Activated T-cell treated with anti-CD3 and anti-CD28 coated beads for 48 hours (primary cell): ENCODE measurements around the gene GZMB.
A peak's percentile ranks its signal among the peaks of the same experiment; 100 is the strongest.
"Not testable (repeated sequence)": the region's sequence is repeated elsewhere in the genome, so short reads cannot be mapped to it uniquely, and the experiment has no call there.

Source experiments
- DNase-seq: peaks from one replicate; pipeline ENCODE4 v3.0.0-alpha.2; 2020; ENCODE audit warnings: low read depth

The GZMB gene, protein sequence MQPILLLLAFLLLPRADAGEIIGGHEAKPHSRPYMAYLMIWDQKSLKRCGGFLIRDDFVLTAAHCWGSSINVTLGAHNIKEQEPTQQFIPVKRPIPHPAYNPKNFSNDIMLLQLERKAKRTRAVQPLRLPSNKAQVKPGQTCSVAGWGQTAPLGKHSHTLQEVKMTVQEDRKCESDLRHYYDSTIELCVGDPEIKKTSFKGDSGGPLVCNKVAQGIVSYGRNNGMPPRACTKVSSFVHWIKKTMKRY

DNA sequence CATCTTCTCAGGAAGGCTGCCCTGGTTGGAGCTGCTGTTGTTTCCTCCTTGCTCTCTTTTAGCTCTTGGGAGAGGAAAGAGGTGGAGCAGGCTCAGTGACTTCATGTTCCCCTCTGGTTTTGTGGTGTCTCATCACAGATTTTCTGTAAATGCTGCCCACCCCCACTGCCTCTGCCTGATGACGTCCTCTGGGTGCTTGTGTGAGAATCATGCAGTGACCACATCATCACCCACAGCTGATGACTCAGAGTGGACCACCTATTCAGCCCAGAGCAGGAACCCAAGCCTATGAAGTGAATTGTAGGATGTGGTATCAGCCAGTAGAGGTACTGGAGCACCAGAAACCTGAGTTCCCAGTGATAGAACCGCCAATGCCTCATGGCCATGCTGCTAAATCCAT lies at the start of gene GZMB:
TSS of gene GZMB (minus strand) at position 33 of the 400 bp plus-strand sequence. CDS start at position 3, 30 bp downstream.
- peak; percentile 79 for DNase-seq

- no peak for DNase-seq
Observed at GRCh38 chr14:24681056-24681455, 47.1 kb upstream of the GZMB start.

- no peak for DNase-seq
Observed at GRCh38 chr14:24680516-24680915, 46.5 kb upstream of the GZMB start.

DNA sequence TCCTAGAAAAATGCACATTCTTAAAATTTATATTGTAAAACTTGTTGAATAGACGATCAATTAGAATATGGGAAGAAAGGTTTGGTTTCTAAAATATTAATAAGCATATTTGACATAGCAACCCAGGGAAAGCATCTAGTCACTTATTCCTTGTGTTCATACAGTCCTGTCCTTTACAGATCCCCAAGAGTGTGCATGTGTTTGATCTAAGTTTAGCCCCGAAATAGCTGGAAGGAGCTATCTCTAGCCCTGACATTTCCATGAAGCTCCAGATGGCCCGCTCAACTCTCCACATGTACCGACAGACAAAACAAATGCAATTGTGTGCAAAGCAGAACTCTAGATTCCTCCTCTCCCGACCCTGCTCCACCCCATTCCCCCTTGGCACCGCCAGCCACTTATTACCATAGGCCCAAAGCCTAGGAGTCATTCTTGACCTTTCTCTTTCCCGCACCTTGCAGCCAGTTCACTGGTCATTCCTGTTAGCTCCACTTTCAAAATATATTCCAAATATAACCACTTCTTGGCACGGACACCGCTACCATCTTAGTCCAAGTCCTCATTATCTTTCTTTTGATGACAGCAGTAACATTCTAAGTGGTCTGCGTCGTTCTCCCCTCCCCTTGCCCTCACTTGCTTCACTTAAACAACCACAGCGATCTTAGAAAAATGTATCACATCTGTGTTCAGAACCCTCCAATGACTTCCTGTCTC lies 45.4 kb upstream of the GZMB start:
- DNase-seq, result no peak

DNA sequence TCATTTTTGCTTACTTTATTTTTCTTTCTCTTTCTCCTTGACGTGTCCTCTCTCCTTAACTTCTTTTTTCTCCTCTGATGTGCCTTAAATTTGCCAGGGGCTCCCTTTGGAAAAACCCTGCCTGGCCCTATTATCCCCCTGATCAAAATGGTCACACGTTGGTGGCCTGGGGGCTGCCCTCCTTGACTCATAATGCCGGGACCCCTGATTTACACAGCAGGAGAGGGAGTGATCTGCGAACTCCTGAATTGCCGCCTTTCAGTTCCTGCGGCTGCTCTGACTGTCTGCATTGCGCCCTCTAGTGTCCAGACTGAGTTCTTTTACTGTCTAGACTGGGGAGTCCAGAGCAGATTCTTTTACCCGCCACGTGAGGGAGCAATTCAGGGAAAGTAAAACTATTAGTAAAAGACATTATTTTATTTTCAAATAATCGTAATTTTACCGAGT lies 44.8 kb upstream of the GZMB start:
- peak; percentile 58 for DNase-seq

DNA sequence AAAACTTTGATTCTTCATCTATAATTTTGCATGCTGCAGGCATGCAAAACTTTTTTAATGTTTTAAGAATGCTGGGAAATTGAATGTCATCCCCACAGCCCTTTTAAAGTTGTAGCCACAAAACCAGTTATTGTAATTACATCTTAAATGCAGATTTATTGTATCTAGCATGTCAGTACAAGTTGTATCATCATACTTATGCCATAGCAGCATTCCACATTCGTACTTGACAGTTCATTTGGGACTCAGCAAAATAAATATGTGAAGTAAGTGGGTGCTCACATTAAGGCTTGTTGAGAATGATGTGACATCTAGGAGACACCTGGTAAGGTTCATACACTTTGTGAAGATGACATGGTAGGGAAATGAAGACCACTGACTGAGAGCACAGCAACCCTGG lies 44.0 kb upstream of the GZMB start:
- DNase-seq, result no peak

- DNase-seq, result no peak
Observed at GRCh38 chr14:24674204-24674970, 40.4 kb upstream of the GZMB start.

DNA sequence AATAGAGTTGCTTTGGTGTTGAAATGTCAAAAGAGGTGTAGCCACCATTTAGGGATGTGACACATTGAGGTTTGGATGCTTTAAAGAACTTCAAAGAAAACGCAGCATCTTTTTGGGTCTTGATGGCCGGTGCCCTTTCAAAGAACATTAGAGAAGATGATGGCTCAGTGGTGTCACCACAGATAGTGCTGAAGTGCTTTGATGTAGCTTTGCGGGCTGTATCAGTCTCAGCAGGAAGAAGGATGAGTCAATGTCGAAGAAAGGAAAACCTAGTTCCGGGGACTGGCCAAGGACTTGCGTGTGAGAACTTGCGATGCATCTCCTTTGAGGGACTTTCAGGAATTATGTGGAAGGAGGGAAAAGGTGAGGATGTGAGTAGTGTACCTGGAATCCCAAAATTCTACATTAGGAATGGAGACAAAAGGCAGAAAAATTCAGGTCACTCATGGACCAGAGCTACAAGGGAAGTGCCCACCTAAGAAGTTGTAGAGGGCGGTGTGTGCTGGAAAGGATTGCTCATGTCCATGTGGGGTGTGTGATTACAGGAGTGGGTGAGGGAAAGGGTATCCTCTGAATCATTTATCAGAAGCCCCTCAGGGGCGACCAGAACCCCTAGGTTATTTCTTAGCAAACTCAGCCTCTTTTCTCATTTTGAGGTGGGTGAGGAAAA lies 39.7 kb upstream of the GZMB start:
- peak; percentile 56 for DNase-seq

DNA sequence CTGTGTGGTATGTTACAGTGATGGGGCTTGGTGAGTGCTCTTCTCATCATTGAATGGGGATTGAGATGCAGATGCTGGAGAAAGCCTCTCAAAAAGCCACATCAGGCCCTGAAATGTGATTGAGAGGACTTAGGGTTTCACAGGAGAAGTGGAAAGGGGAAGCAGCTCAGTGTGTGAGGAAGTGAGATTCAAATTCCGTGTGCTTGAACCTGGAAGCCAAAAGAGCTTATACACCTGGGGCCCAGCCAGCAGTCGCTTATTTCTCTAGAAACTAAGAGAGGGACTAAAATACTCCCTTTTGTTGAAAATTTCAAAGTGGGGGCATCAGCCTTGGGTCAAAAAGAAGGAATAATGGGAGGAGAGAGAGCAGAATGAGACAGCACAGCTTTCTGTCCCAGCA lies 39.1 kb upstream of the GZMB start:
- DNase-seq, result no peak

DNA sequence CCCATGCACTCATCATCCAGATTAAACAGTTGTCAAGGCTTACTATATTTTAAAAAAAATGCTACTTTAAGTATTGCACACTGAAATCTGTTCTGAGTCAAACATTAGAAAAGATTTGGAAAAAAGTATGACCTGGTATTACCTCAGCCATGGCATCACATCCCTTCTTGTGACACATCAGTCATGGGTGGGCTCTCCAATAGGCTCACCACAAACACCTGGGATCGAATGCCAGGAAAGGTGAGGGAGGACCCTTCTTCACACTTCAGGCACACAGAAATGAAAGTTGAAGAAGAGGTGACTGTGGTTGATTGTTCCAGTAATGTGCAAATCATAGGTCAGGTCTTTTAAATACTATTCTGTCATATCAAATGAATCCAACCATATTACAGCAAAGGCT lies 36.6 kb upstream of the GZMB start:
- no peak for DNase-seq

DNA sequence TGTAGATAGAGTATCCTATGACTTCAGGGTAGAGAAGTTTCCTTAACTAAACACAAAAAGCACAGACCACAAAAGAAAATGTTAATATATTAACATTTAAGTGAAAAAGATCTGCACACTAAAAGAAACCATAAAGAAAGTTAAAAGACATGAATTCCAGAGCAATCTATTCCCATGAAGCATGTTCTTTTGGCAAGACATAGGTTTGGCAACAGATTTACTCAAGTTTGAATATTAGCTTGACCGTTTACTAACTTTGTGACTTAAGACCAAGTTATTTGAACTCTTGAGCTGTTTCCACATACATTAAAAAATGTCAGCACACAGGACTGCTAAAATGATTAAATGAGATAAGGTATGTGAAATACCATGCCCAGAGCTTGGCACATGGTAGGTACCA lies 35.7 kb upstream of the GZMB start:
- no peak for DNase-seq

GRCh38 chr14:24665440-24665991 lies 31.5 kb upstream of the GZMB start:
- DNase-seq, result peak; percentile 42

GRCh38 chr14:24664366-24664765 lies 30.4 kb upstream of the GZMB start:
- no peak for DNase-seq

GRCh38 chr14:24662753-24663152 lies 28.8 kb upstream of the GZMB start:
- DNase-seq, result no peak

DNA sequence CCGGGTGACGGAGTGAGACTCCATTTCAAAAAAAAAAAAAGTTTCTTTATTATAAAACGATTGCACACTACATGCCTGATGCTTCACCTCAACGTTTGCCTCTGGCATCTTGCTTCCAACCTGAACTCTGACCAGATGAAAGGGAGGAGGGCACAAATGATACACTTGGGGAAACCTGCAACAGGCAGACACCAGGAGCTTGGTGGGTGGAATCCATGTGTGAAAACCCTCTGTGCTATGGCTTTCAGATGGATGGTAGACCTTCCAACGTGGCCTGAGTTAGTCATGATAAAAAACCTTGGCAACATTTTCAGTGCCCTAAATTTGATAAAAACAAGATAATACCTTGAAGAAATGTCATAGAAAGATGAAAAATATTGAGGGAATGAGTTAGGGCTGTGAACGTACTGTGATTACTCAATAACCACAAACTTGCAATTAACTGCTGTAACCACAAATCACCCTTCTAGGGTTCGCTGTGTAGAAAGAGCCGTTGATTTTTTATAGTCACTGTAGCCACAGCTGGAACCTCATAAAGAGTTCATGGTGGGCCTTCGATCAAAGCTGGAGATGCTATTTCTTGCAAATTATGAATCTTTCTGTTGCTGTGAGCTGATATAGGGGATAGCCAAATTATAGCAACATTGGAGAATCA lies 26.1 kb upstream of the GZMB start:
- no peak for DNase-seq

DNA sequence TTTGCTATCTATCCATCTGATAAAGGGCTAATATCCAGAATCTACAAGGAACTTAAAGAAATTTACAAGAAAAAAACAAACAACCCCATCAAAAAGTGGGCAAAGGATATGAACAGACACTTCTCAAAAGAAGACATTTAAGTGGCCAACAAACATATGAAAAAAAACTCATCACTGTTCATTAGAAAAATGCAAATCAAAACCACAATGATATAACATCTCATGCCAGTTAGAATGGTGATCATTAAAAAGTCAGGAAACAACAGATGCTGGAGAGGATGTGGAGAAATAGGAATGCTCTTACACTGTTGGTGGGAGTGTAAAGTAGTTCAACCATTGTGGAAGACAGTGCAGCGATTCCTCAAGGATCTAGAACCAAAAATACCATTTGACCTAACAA lies 14.4 kb upstream of the GZMB start:
- DNase-seq, result not testable (repeated sequence)

- no peak for DNase-seq
Observed at GRCh38 chr14:24639905-24640304, 5.9 kb upstream of the GZMB start.

- DNase-seq, result no peak
Observed at GRCh38 chr14:24639270-24639669, 5.3 kb upstream of the GZMB start.

- no peak for DNase-seq
Observed at GRCh38 chr14:24633353-24633752, 637 bp downstream of the GZMB start.

DNA sequence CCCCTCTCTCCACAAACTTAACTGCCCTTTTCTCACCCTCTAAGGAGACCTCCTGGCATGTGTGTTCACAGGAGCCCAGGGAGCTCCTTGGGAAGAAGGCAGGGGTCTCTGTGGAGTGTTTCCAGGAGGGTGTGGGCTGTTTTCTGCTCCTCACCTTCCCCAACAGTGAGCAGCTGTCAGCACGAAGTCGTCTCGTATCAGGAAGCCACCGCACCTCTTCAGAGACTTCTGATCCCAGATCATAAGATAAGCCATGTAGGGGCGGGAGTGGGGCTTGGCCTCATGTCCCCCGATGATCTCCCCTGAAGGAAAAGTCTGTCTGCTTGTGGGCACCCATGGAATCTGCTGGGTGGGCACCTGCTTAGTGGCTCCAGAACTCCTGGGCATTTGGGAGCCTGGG lies 1.2 kb downstream of the GZMB start:
- no peak for DNase-seq

- no peak for DNase-seq
Observed at GRCh38 chr14:24632336-24632735, 1.7 kb downstream of the GZMB start.
